ENCODE data around the gene PYGO1. TPM values are rescaled to one million over a fixed set of nuclear protein-coding genes. Genes with fewer than 3 reads are reported as not detected.
"Not testable (repeated sequence)": the region's sequence is repeated elsewhere in the genome, so short reads cannot be mapped to it uniquely, and the experiment has no call there.

Gene PYGO1
- total RNA-seq, 1 donor from 2014 or later: 9.3 TPM

DNA sequence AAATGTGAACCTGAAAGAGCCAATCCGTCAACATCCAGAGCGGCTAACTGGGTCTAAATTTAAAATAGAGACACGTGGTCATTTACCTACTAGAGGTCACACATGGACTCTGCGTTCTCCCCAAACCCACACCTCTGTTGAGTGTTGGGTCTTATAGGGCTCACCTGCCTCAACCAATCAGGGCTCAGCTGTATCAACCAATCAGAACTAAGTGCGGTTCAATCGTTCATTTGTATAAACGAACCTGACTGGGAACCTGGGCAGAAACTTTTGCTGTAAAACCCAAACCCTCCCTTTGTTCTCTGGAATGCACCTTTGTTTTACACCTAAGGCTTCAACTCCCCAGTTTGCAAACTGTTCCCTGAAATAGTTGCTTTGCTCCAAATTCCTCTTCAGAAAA lies 89.0 kb downstream of the PYGO1 start:
- no peak overlapping the region for H3K9ac ChIP-seq
- H3K79me2 ChIP-seq (ENCODE audit: low read depth): no peaks in the 10 kb centered on the region
- H3K27ac ChIP-seq: no peak overlapping the region
- Mint-ChIP-seq H3K27me3 (ENCODE audit: insufficient read depth, low read depth) (no peaks in the 10 kb centered on the region), H3K4me1 (peaks cover 10% of the 10 kb centered on the region), H3K36me3 (peaks cover 1% of the 10 kb centered on the region), H3K27ac (no peak overlapping the region), H3K9me3 (no peaks in the 10 kb centered on the region), H3K4me3 (peak overlapping the region; percentile 94)
- H3K36me3 ChIP-seq: no peaks in the 10 kb centered on the region
- H3K4me3 ChIP-seq: no peak overlapping the region
- no peak overlapping the region for H3K4me2 ChIP-seq
- no peaks in the 10 kb centered on the region for H4K20me1 ChIP-seq (ENCODE audit: low read depth)
- no peaks in the 10 kb centered on the region for H3K27me3 ChIP-seq
- peak overlapping the region; percentile 69 for H2AFZ ChIP-seq (replicated peaks)
- H3K4me1 ChIP-seq: no peaks in the 10 kb centered on the region
- no peaks in the 10 kb centered on the region for H3K9me3 ChIP-seq (ENCODE audit: low read depth)
- H3F3A ChIP-seq (ENCODE audit: low read depth): peaks cover 20% of the 10 kb centered on the region
- TF ChIP-seq EZH2 (IDR thresholded peaks at IDR 0.05) (no peak), EZH2phosphoT487 (IDR thresholded peaks at IDR 0.05) (no peak)
- TF ChIP-seq, protein P1, sequence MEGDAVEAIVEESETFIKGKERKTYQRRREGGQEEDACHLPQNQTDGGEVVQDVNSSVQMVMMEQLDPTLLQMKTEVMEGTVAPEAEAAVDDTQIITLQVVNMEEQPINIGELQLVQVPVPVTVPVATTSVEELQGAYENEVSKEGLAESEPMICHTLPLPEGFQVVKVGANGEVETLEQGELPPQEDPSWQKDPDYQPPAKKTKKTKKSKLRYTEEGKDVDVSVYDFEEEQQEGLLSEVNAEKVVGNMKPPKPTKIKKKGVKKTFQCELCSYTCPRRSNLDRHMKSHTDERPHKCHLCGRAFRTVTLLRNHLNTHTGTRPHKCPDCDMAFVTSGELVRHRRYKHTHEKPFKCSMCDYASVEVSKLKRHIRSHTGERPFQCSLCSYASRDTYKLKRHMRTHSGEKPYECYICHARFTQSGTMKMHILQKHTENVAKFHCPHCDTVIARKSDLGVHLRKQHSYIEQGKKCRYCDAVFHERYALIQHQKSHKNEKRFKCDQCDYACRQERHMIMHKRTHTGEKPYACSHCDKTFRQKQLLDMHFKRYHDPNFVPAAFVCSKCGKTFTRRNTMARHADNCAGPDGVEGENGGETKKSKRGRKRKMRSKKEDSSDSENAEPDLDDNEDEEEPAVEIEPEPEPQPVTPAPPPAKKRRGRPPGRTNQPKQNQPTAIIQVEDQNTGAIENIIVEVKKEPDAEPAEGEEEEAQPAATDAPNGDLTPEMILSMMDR (IDR thresholded peaks at IDR 0.05): no peak
- DNase-seq (ENCODE audit: low spot score): peak; percentile 29

DNA sequence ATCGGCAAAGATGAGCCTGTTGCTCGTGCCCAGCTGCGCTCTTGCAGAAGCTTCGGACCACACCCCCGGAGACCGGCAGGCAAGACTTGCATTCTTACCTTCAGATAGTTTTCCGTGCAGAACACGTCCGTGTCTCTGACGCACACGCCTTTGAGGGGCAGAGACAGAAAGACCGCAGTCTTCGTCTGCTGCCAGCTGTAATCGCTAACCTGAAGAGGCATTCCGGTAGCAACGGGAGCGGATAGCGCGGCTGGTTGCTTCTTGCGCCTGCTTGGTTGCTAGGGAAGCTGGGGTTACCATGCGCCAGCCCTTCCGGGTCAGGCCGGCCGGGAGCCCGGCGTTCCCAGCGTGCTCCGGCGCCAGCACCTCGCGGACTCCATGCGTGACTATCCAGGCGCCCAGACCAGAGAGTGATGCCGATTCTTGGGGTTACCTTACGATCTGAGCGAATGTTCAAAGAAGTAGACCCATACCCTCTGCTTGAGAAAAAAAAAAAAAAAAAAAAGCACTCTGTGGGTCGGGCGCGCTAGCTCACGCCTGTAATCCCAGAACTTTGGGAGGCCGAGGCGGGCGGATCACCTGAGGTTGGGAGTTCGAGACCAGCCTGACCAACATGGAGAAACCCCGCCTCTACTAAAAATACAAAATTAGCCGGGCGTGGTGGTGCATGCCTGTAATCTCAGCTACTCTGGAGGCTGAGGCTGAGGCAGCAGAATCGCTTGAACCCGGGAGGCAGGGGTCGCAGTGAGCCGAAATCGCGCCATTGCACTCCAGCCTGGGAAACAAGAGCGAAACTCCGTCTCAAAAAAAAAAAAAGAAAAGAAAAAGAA lies 89.8 kb downstream of the PYGO1 start:
- Histone ChIP-seq H3F3A (ENCODE audit: low read depth) (peaks cover 20% of the 10 kb centered on the region), H2AFZ (replicated peaks) (peak overlapping the region; percentile 69), H3K4me3 (peak overlapping the region; percentile 65), H3K4me2 (peak overlapping the region; percentile 94)
- H3K27me3 ChIP-seq; H3K36me3 Mint-ChIP-seq; H4K20me1 ChIP-seq (ENCODE audit: low read depth); H3K9ac ChIP-seq; H3K27ac ChIP-seq; H3K79me2 ChIP-seq (ENCODE audit: low read depth); H3K4me1 ChIP-seq; H3K36me3 ChIP-seq; H3K9me3 ChIP-seq (ENCODE audit: low read depth); H3K27me3 Mint-ChIP-seq (ENCODE audit: insufficient read depth, low read depth); H3K9me3 Mint-ChIP-seq: not testable (repeated sequence)
- Mint-ChIP-seq H3K4me3 (peak overlapping the region; percentile 94), H3K4me1 (peaks cover 10% of the 10 kb centered on the region), H3K27ac (peak overlapping the region; percentile 42)
- peak; percentile 91 for DNase-seq (ENCODE audit: low spot score)

DNA sequence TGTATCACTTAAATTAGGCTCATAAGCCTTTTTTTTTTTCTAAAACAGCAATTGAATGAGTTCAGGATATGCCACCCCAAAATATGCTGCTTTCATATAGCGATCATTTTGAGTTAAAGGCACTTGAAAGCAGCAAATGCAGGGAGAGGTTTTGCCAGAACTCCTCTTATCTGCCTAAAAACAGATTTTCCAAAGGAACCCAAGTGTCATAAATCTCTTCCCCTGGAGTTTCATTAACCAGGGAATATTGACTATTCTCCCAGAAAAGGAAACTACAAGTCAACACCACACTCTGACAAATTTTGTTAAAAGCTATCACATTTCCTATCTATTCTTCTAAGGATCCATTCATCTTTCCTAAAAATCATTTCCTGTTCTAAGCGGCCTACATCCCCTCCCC lies 91.4 kb downstream of the PYGO1 start:
- no peak for DNase-seq (ENCODE audit: low spot score)
- H3K27ac ChIP-seq: no peak overlapping the region
- H3K4me1 ChIP-seq: no peaks in the 10 kb centered on the region
- Mint-ChIP-seq H3K4me3 (peak overlapping the region; percentile 94), H3K9me3 (no peaks in the 10 kb centered on the region), H3K27me3 (ENCODE audit: insufficient read depth, low read depth) (no peaks in the 10 kb centered on the region), H3K4me1 (peaks cover 10% of the 10 kb centered on the region), H3K27ac (no peak overlapping the region), H3K36me3 (no peaks in the 10 kb centered on the region)
- no peak overlapping the region for H3K4me3 ChIP-seq
- H3K27me3 ChIP-seq: no peaks in the 10 kb centered on the region
- H4K20me1 ChIP-seq (ENCODE audit: low read depth): no peaks in the 10 kb centered on the region
- H3K79me2 ChIP-seq (ENCODE audit: low read depth): no peaks in the 10 kb centered on the region
- H2AFZ ChIP-seq (replicated peaks): no peak overlapping the region
- H3K9me3 ChIP-seq (ENCODE audit: low read depth): no peaks in the 10 kb centered on the region
- H3K4me2 ChIP-seq: no peak overlapping the region
- H3K36me3 ChIP-seq: no peaks in the 10 kb centered on the region
- peaks cover 20% of the 10 kb centered on the region for H3F3A ChIP-seq (ENCODE audit: low read depth)
- H3K9ac ChIP-seq: no peak overlapping the region
- TF ChIP-seq EZH2phosphoT487 (IDR thresholded peaks at IDR 0.05) (no peak), EZH2 (IDR thresholded peaks at IDR 0.05) (no peak)
- TF ChIP-seq, protein P1 (IDR thresholded peaks at IDR 0.05): no peak

DNA sequence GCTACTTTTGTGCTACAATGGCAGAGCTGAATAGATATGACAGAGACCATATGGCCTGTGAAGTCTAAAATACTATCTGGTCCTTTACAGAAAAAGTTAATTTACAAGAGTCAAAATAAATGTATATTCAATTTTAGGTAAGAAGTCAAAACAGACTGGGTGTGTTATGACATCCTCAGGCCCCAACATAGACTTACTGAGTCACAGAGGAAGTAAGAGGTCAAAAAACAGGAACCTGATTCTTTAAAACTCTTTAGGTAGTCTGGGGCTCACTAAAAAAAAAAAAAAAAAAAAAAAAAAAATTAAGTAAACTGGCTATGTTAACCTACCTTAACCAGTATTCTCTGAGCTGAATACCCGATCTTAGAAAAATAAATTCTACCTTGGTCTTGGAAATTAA lies 93.2 kb downstream of the PYGO1 start:
- no peak overlapping the region for H3K27ac Mint-ChIP-seq
- no peak overlapping the region for H3K27ac ChIP-seq
- H3K9me3 Mint-ChIP-seq: no peaks in the 10 kb centered on the region

DNA sequence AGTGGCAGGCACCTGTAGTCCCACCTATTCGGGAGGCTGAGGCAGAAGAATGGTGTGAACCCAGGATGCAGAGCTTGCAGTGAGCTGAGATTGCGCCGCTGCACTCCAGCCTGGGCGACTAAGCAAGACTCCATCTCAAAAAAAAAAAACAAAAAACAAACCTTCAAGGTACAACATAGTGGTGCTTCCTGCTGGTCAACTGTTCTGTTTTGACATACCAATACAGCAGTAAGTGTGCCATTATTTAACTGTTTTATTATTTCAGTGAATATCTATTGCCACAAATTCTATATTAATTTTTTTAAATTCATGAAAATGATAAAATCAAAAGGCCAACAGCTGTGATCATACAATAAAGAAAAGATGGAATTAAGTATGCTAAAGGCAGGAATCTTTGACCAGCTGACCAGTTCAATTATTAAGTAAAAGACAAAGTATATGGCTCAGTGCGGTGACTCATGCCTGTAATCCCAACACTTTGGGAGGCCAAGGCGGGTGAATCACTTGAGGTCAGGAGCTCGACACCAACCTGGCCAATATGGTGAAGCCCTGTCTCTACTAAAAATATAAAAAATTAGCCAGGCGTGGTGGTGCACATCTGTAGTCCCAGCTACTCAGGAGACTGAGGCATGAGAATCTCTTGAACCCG lies 99.1 kb downstream of the PYGO1 start:
- not testable (repeated sequence) for H3K4me1 Mint-ChIP-seq; H3K9ac ChIP-seq; H3K27ac Mint-ChIP-seq; H3K4me2 ChIP-seq; H3K27me3 ChIP-seq; DNase-seq (ENCODE audit: low spot score); H3K27me3 Mint-ChIP-seq (ENCODE audit: insufficient read depth, low read depth); H3K4me3 ChIP-seq; H3K9me3 ChIP-seq (ENCODE audit: low read depth); H3K9me3 Mint-ChIP-seq; H3F3A ChIP-seq (ENCODE audit: low read depth); H2AFZ ChIP-seq (replicated peaks); H4K20me1 ChIP-seq (ENCODE audit: low read depth); H3K27ac ChIP-seq; H3K4me1 ChIP-seq; H3K36me3 ChIP-seq; H3K4me3 Mint-ChIP-seq; H3K79me2 ChIP-seq (ENCODE audit: low read depth)
- peaks cover 29% of the 10 kb centered on the region for H3K36me3 Mint-ChIP-seq

More for the DNA sequence above, 93.2 kb downstream of the PYGO1 start:
- H3K4me3 ChIP-seq: no peak overlapping the region
- H3K4me3 Mint-ChIP-seq: no peak overlapping the region
- no peaks in the 10 kb centered on the region for H3K4me1 ChIP-seq
- peaks cover 2% of the 10 kb centered on the region for H3K27me3 Mint-ChIP-seq (ENCODE audit: insufficient read depth, low read depth)
- no peaks in the 10 kb centered on the region for H3K27me3 ChIP-seq
- H3K4me2 ChIP-seq: no peak overlapping the region
- H3K9me3 ChIP-seq (ENCODE audit: low read depth): no peaks in the 10 kb centered on the region
- DNase-seq (ENCODE audit: low spot score): no peak
- peaks cover 20% of the 10 kb centered on the region for H3F3A ChIP-seq (ENCODE audit: low read depth)
- TF ChIP-seq EZH2phosphoT487 (IDR thresholded peaks at IDR 0.05) (no peak), EZH2 (IDR thresholded peaks at IDR 0.05) (no peak)
- TF ChIP-seq, protein P1 (IDR thresholded peaks at IDR 0.05): no peak
- H3K4me1 Mint-ChIP-seq: peaks cover 10% of the 10 kb centered on the region
- no peak overlapping the region for H3K9ac ChIP-seq
- H3K36me3 ChIP-seq: no peaks in the 10 kb centered on the region
- peaks cover 4% of the 10 kb centered on the region for H3K36me3 Mint-ChIP-seq
- no peaks in the 10 kb centered on the region for H4K20me1 ChIP-seq (ENCODE audit: low read depth)
- no peak overlapping the region for H2AFZ ChIP-seq (replicated peaks)
- no peaks in the 10 kb centered on the region for H3K79me2 ChIP-seq (ENCODE audit: low read depth)

Data from neural progenitor cell (in vitro differentiated cells).